NCI-H128 (cell line): ENCODE results near the gene RIPK3.
"Not testable (repeated sequence)": the region's sequence is repeated elsewhere in the genome, so short reads cannot be mapped to it uniquely, and the experiment has no call there.

Source experiments
- DNase-seq: peaks from one replicate; lab custom pipeline; 2025; ENCODE audit not compliant: unreplicated experiment; lab: John Stamatoyannopoulos, UW

Gene RIPK3

GRCh38 chr14:24339284-24340151 lies at the start of gene RIPK3:
Gene RIPK3, minus strand, starts transcription at chr14:24339991. Its CDS starts 165 bp downstream, at chr14:24339826.
- no peak for DNase-seq

- DNase-seq = no peak
These were observed 49.5 kb upstream of the RIPK3 start for GRCh38 chr14:24389226-24389848.

- DNase-seq = no peak
These were observed 48.8 kb upstream of the RIPK3 start for GRCh38 chr14:24388474-24389179.

GRCh38 chr14:24387579-24387978 lies 47.8 kb upstream of the RIPK3 start:
- not testable (repeated sequence) for DNase-seq

GRCh38 chr14:24387009-24387345 lies 47.2 kb upstream of the RIPK3 start:
- no peak for DNase-seq

GRCh38 chr14:24385524-24385923 lies 45.7 kb upstream of the RIPK3 start:
- DNase-seq = no peak

- no peak for DNase-seq
These were observed 44.4 kb upstream of the RIPK3 start for GRCh38 chr14:24384169-24384568.

GRCh38 chr14:24382064-24382371 lies 42.2 kb upstream of the RIPK3 start:
- DNase-seq = no peak

GRCh38 chr14:24381363-24382063 lies 41.7 kb upstream of the RIPK3 start:
- DNase-seq = no peak

- no peak for DNase-seq
These were observed 40.3 kb upstream of the RIPK3 start for GRCh38 chr14:24379907-24380730.

- no peak for DNase-seq
These were observed 39.5 kb upstream of the RIPK3 start for GRCh38 chr14:24378981-24379906.

GRCh38 chr14:24378327-24378726 lies 38.5 kb upstream of the RIPK3 start:
- no peak for DNase-seq

GRCh38 chr14:24377657-24378056 lies 37.9 kb upstream of the RIPK3 start:
- DNase-seq = no peak

GRCh38 chr14:24377126-24377525 lies 37.3 kb upstream of the RIPK3 start:
- DNase-seq = no peak

GRCh38 chr14:24376448-24377070 lies 36.8 kb upstream of the RIPK3 start:
- no peak for DNase-seq

GRCh38 chr14:24372701-24373416 lies 33.1 kb upstream of the RIPK3 start:
- DNase-seq = no peak

- DNase-seq = not testable (repeated sequence)
These were observed 31.8 kb upstream of the RIPK3 start for GRCh38 chr14:24371605-24372004.

GRCh38 chr14:24370748-24371147 lies 31.0 kb upstream of the RIPK3 start:
- no peak for DNase-seq
